ENCODE data around the gene SKI. TPM values are rescaled to one million over a fixed set of nuclear protein-coding genes. Genes with fewer than 3 reads are reported as not detected.

Gene SKI
- total RNA-seq (2011; cell fraction: chromatin; rRNA removed; ENCODE audit: low replicate concordance): 25.0 and 40.0 TPM in 2 replicates
- 28.2 and 34.2 TPM in 2 replicates for total RNA-seq (2011; cell fraction: nucleolus; rRNA removed)
- 21.0 and 24.4 TPM in 2 replicates for total RNA-seq (2011; cell fraction: nucleoplasm; rRNA removed)
- total RNA-seq (2014; rRNA removed) (10.8 and 16.6 TPM in 2 replicates), total RNA-seq (2014; rRNA removed; fragmentation: Illumina TruSeq; extraction: Trizol) (2.8 and 3.2 TPM in 2 replicates), total RNA-seq (2015; rRNA removed; fragmentation: Illumina TruSeq; extraction: Trizol) (4.6 and 5.6 TPM in 2 replicates), total RNA-seq (2021) (55.4 and 60.5 TPM in 2 replicates), polyA plus RNA-seq (2011; rRNA removed) (3.1 and 4.6 TPM in 2 replicates), polyA plus RNA-seq (2014; fragmentation: Illumina TruSeq; extraction: Trizol) (15.8 and 21.4 TPM in 2 replicates), polyA plus RNA-seq (2014; fragmentation: Nextera tagmentation; extraction: Ambion mirVana) (under 1 TPM; 0.10 to 0.39 TPM), polyA plus RNA-seq (2014; rRNA removed) (16.4 and 17.0 TPM in 2 replicates), polyA minus RNA-seq (2011; rRNA and poly(A)+ RNA removed) (2.7 and 4.6 TPM in 2 replicates), Bru-seq, nascent RNA (percentile 79 among the genes with signal in this experiment), BruChase-seq, experiment 1, labeled RNA remaining after a 2-hour chase (percentile 82 among the genes with signal in this experiment), BruChase-seq, experiment 2, labeled RNA remaining after a 6-hour chase (percentile 78 among the genes with signal in this experiment)
- 3.6 and 6.1 TPM in 2 replicates for polyA plus RNA-seq (2011; cell fraction: cytosol; rRNA removed)
- polyA plus RNA-seq (2011; cell fraction: nucleus; rRNA removed): 8.6 and 16.4 TPM in 2 replicates
- 13.2 and 13.6 TPM in 2 replicates for polyA plus RNA-seq (2012)
- 20.6 and 21.9 TPM in 2 replicates for polyA minus RNA-seq (2011; cell fraction: cytosol; rRNA and poly(A)+ RNA removed)
- polyA minus RNA-seq (2011; cell fraction: nucleus; rRNA and poly(A)+ RNA removed): 8.6 and 10.9 TPM in 2 replicates
- long read RNA-seq, experiment 1, partial matches to known transcripts: 26 of 49 reads
- long read RNA-seq, experiment 1, other reads (novel, unspliced or antisense): 23 of 49 reads
- long read RNA-seq, experiment 2, full-length matches to known transcripts: 1 of 32 reads
- long read RNA-seq, experiment 2, partial matches to known transcripts: 30 of 32 reads
- long read RNA-seq, experiment 2, other reads (novel, unspliced or antisense): 1 of 32 reads
- long read RNA-seq, experiment 3, partial matches to known transcripts: 2 of 4 reads
- long read RNA-seq, experiment 3, other reads (novel, unspliced or antisense): 2 of 4 reads

DNA sequence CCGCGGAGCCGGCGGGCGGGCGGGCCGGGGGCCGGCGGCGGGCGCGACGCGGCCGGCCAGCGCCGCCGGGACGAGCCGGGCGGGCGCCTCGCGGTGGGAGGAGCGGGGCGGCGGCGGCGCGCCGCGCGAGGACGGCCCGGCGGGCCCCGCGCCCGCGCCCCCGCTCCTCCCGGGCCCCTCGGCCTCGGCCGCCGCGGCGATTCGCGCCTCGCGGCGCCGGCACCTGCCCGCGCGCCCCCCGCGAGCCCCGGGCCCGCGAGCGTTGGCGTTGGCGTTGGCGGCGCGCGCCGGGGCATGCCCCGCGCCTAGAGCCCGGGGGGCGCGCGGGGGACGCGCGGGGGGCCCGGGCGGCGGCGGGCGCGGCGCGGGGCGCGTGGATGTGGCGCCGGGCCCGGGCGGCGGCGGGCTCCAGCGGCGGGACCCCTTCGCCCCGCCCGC, at the start of gene SKI:
SKI (plus strand) TSS at position 163 of the 438 bp plus-strand sequence. CDS start 448 bp downstream, outside the sequence.
- in situ Hi-C loops (cut with MboI) (no loop called here), intact Hi-C loops (cut with micrococcal nuclease) (loop anchor here (10.0 kb wide), 1 partner anchor 923 kb away; the partner anchor contains the start of genes ACAP3 and PUSL1)
- ChIA-PET POLR2A (interaction anchor here (1.0 to 1.9 kb wide), 6 partner anchors 12 to 33 kb away, joined by 3 to 12 read pairs (median 4); partner anchors contain the start of gene FAAP20), CTCF (ENCODE audit: low intra/inter-chr PET ratio) (interaction anchor here (0.6 kb wide), 1 partner anchor 47 kb away, joined by 4 read pairs; no protein-coding TSS in a partner anchor)
- Histone ChIP-seq H2AFZ (ENCODE audit: low read depth, low read length) (peak within 1 kb of the TSS; percentile 96), H3K4me3 (peak within 1 kb of the TSS; percentile 70), H3K4me1 (replicated peaks in 1 of 2; ENCODE audit: control insufficient read depth in 2 of 2, insufficient read depth in 2 of 2, low read length in 2 of 2) (peaks cover 25 to 65% of the 10 kb centered on the region in 2 experiments), H3K4me2 (ENCODE audit: insufficient read depth, low read length) (peak within 1 kb of the TSS; percentile 96), H3K9me1 (ENCODE audit: control insufficient read depth, insufficient read depth, low read length) (peaks cover 22% of the 10 kb centered on the region), H3K36me3 (ENCODE audit: control insufficient read depth, insufficient read depth, low read length) (peaks cover 12% of the 10 kb centered on the region; the same call in 2 of the 3 replicates), H3K27ac (ENCODE audit: extremely low read depth, low read depth, low read length) (peak within 1 kb of the TSS; percentile 99), H3K27me3 (ENCODE audit: control insufficient read depth in 2 of 2, insufficient read depth in 2 of 2, low read length in 2 of 2) (no peaks in the 10 kb centered on the region), H3K9me3 (replicated peaks; ENCODE audit: control insufficient read depth, insufficient read depth, low read depth, low read length) (no peaks in the 10 kb centered on the region), H3K9ac (ENCODE audit: insufficient read depth in 1 of 2, low read depth in 2 of 2, low read length in 2 of 2) (peak within 1 kb of the TSS; percentile 98 to 100), H4K20me1 (replicated peaks; ENCODE audit: control insufficient read depth, insufficient read depth, low read length) (peaks cover 45% of the 10 kb centered on the region), H3K79me2 (ENCODE audit: control insufficient read depth, insufficient read depth, low read length) (peaks cover 50% of the 10 kb centered on the region)
- no peak for FAIRE-seq
- TF ChIP-seq KHSRP (IDR thresholded peaks at IDR 0.05): no peak
- TF ChIP-seq ZBTB7A (IDR thresholded peaks at IDR 0.05; ENCODE audit: borderline replicate concordance, control insufficient read depth, low read depth, low read length): peak; percentile 43; the same call in 1 of the 2 replicates
- peak in 1 of 2 experiments; percentile 55 for TF ChIP-seq E2F6 (IDR thresholded peaks at IDR 0.05; ENCODE audit: borderline replicate concordance in 1 of 2, extremely low read depth in 1 of 2, insufficient read depth in 1 of 2, insufficient read length in 1 of 2, low read depth in 1 of 2, low read length in 1 of 2, poor library complexity in 1 of 2, severe bottlenecking in 1 of 2)
- no peak for TF ChIP-seq PML (IDR thresholded peaks at IDR 0.05; ENCODE audit: low read length)
- no CpG with 5 or more reads among the region's 100 CpGs for whole genome bisulfite sequencing (ENCODE audit: insufficient coverage, low coverage, missing lambda C conversion rate)
- no peak for ATAC-seq
- peak in 2 of 4 experiments; percentile 81 to 85 for DNase-seq (ENCODE audit: extremely low read depth in 1 of 4, low spot score in 3 of 4)
- no TSS peak for BruUV-seq (replicated peaks)

All from K562 (cell line).